HUES48 (cell line): Measurements from ENCODE around the gene OTOS.

Experiments used
- H3K27ac ChIP-seq: one replicate; pipeline ENCODE4 v1.7.0; 2013; ENCODE audit warnings: low read depth, low read length, inconsistent platforms
- H3K27me3 ChIP-seq: 2 replicates; pipeline ENCODE4 v1.6.1; 2013; ENCODE audit warnings: mild to moderate bottlenecking, low read length; ENCODE audit not compliant: control insufficient read depth, insufficient read depth
- H3K36me3 ChIP-seq: 2 replicates; pipeline ENCODE4 v1.6.1; 2013; ENCODE audit warnings: low read length; ENCODE audit not compliant: control insufficient read depth, insufficient read depth
- H3K4me1 ChIP-seq: 2 replicates; pipeline ENCODE4 v1.6.1; 2013; ENCODE audit warnings: mild to moderate bottlenecking, low read length; ENCODE audit not compliant: control insufficient read depth, insufficient read depth
- H3K4me3 ChIP-seq: 2 replicates; pipeline ENCODE4 v1.5.1; 2013; ENCODE audit warnings: mild to moderate bottlenecking, low read depth, low read length
- H3K9ac ChIP-seq: 2 replicates; pipeline ENCODE4 v1.6.1; 2013; ENCODE audit warnings: mild to moderate bottlenecking, low read depth, low read length, moderate library complexity
- H3K9me3 ChIP-seq: 2 replicates; pipeline ENCODE4 v1.6.1; 2013; ENCODE audit warnings: low read length; ENCODE audit not compliant: control insufficient read depth, insufficient read depth

The OTOS gene

GRCh38 chr2:240149943-240150784 lies 9.7 kb upstream of the OTOS start:
- Histone ChIP-seq H3K4me3 (no peak overlapping the region), H3K9me3 (no peaks in the 10 kb centered on the region), H3K27ac (no peak overlapping the region), H3K9ac (no peak overlapping the region), H3K4me1 (no peaks in the 10 kb centered on the region), H3K36me3 (no peaks in the 10 kb centered on the region), H3K27me3 (no peaks in the 10 kb centered on the region)

GRCh38 chr2:240147911-240148587 lies 7.6 kb upstream of the OTOS start:
- Histone ChIP-seq H3K27me3 (no peaks in the 10 kb centered on the region), H3K4me1 (peaks cover 2% of the 10 kb centered on the region; the same call in 1 of the 2 replicates), H3K9me3 (no peaks in the 10 kb centered on the region), H3K4me3 (no peak overlapping the region), H3K9ac (no peak overlapping the region), H3K36me3 (no peaks in the 10 kb centered on the region), H3K27ac (no peak overlapping the region)

- H3K4me3 ChIP-seq: no peak overlapping the region
- no peak overlapping the region for H3K9ac ChIP-seq
Observed at GRCh38 chr2:240147382-240147781, 6.9 kb upstream of the OTOS start.

GRCh38 chr2:240146627-240147278 lies 6.3 kb upstream of the OTOS start:
- Histone ChIP-seq H3K27ac (no peak overlapping the region), H3K4me1 (peaks cover 2% of the 10 kb centered on the region; the same call in 1 of the 2 replicates), H3K36me3 (no peaks in the 10 kb centered on the region), H3K27me3 (no peaks in the 10 kb centered on the region), H3K9me3 (no peaks in the 10 kb centered on the region), H3K4me3 (no peak overlapping the region), H3K9ac (no peak overlapping the region)

More at GRCh38 chr2:240147382-240147781, 6.9 kb upstream of the OTOS start:
- H3K9me3 ChIP-seq: no peaks in the 10 kb centered on the region
- H3K4me1 ChIP-seq: peaks cover 2% of the 10 kb centered on the region; the same call in 1 of the 2 replicates
- no peaks in the 10 kb centered on the region for H3K27me3 ChIP-seq
- H3K36me3 ChIP-seq: no peaks in the 10 kb centered on the region
- H3K27ac ChIP-seq: no peak overlapping the region

GRCh38 chr2:240146141-240146561 lies 5.7 kb upstream of the OTOS start:
- Histone ChIP-seq H3K9ac (no peak overlapping the region), H3K4me1 (peaks cover 2% of the 10 kb centered on the region; the same call in 1 of the 2 replicates), H3K4me3 (no peak overlapping the region), H3K36me3 (no peaks in the 10 kb centered on the region), H3K27me3 (no peaks in the 10 kb centered on the region), H3K9me3 (no peaks in the 10 kb centered on the region), H3K27ac (no peak overlapping the region)

GRCh38 chr2:240145461-240145860 lies 5.0 kb upstream of the OTOS start:
- Histone ChIP-seq H3K9ac (no peak overlapping the region), H3K9me3 (no peaks in the 10 kb centered on the region), H3K36me3 (no peaks in the 10 kb centered on the region), H3K27me3 (no peaks in the 10 kb centered on the region), H3K4me1 (peaks cover 6% of the 10 kb centered on the region), H3K4me3 (no peak overlapping the region), H3K27ac (no peak overlapping the region)

GRCh38 chr2:240144649-240145261 lies 4.3 kb upstream of the OTOS start:
- Histone ChIP-seq H3K9me3 (no peaks in the 10 kb centered on the region), H3K27me3 (no peaks in the 10 kb centered on the region), H3K4me3 (no peak overlapping the region), H3K36me3 (no peaks in the 10 kb centered on the region), H3K27ac (no peak overlapping the region), H3K4me1 (peaks cover 13% of the 10 kb centered on the region), H3K9ac (no peak overlapping the region)

- no peak overlapping the region for H3K4me3 ChIP-seq
- H3K9me3 ChIP-seq: no peaks in the 10 kb centered on the region
Observed at GRCh38 chr2:240143801-240144648, 3.6 kb upstream of the OTOS start.

GRCh38 chr2:240143276-240143675 lies 2.8 kb upstream of the OTOS start:
- no peak overlapping the region for H3K9ac ChIP-seq
- H3K9me3 ChIP-seq: no peaks in the 10 kb centered on the region
- H3K27ac ChIP-seq: no peak overlapping the region
- H3K36me3 ChIP-seq: no peaks in the 10 kb centered on the region
- H3K4me3 ChIP-seq: no peak overlapping the region
- no peaks in the 10 kb centered on the region for H3K27me3 ChIP-seq
- peaks cover 17% of the 10 kb centered on the region for H3K4me1 ChIP-seq

More at GRCh38 chr2:240143801-240144648, 3.6 kb upstream of the OTOS start:
- Histone ChIP-seq H3K27me3 (no peaks in the 10 kb centered on the region), H3K9ac (no peak overlapping the region), H3K4me1 (peaks cover 17% of the 10 kb centered on the region), H3K27ac (no peak overlapping the region), H3K36me3 (no peaks in the 10 kb centered on the region)

- no peak overlapping the region for H3K4me3 ChIP-seq
- no peak overlapping the region for H3K9ac ChIP-seq
- no peak overlapping the region for H3K27ac ChIP-seq
- no peaks in the 10 kb centered on the region for H3K9me3 ChIP-seq
- H3K36me3 ChIP-seq: no peaks in the 10 kb centered on the region
- H3K4me1 ChIP-seq: peaks cover 17% of the 10 kb centered on the region
- H3K27me3 ChIP-seq: no peaks in the 10 kb centered on the region
Observed at GRCh38 chr2:240142859-240143258, 2.4 kb upstream of the OTOS start.
